ENCODE measurements around the gene PLXNA2.

The PLXNA2 gene

GRCh38 chr1:208136459-208137182 lies 107.6 kb downstream of the PLXNA2 start:
- DNase-seq = no peak

GRCh38 chr1:208135354-208135753 lies 108.8 kb downstream of the PLXNA2 start:
- no peak for DNase-seq

DNA sequence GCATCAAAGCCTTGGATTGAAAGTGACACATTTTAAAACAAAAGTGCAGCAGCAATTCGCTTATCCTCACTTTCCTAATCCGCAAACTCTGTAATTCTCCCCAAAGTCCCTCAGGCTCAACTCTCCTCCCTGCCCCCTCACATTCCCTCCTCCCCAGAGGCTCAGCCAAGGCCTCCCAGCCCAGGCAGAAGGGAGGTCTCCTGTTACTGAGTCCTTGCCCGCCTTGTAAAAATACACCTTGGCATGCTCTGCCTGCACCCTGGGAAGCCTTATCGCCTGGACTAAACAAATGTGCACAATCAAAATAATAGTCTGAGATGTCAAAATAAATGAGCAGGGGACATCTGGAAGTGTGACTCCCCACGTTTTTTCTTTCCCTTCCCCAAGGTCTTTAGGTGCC lies 109.7 kb downstream of the PLXNA2 start:
- DNase-seq = no peak

DNA sequence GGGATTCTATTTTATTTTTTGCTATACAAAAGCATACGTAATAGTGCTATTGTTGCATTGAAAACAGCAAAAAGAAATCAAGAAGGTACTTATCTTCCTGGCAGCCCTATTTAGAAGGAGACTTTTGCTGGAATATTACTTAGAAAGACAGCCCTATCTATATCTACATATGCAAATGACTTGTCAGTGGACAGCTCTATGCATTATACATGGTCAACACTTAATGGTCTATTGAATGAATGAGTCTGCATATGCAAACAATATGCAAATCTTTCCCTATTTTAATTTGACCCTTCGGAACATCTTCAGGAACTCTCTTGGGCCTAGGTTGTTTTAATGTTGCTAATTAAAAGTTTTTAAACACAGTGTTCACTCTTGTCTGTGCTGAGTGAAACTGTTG lies 110.8 kb downstream of the PLXNA2 start:
- DNase-seq = no peak

GRCh38 chr1:208132287-208132882 lies 111.8 kb downstream of the PLXNA2 start:
- DNase-seq = peak in 4 of 6 experiments; percentile 4 to 12 (median 10)

GRCh38 chr1:208131621-208132286 lies 112.4 kb downstream of the PLXNA2 start:
- DNase-seq = no peak

GRCh38 chr1:208129487-208129886 lies 114.7 kb downstream of the PLXNA2 start:
- no peak for DNase-seq

GRCh38 chr1:208129060-208129459 lies 115.1 kb downstream of the PLXNA2 start:
- no peak for DNase-seq

GRCh38 chr1:208127792-208128529 lies 116.2 kb downstream of the PLXNA2 start:
- no peak for DNase-seq

DNA sequence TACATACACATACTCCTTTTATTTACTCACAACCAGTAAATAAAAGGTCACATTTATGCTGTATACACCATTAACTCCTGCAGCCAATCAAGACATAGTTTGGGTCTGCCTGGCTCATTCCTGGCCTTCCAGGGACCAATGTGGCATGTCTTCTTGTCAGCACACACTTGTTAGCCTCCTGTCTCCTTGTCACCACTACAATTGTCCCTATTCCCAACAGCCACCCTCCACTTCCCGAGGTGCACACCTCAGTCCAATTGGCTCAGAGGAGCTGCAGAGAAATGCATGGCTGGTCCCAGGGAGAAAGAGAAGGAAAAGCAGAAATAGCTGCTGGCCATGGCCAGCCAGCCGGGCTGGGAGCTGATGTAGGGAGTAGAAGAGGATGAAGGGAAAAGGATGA lies 116.9 kb downstream of the PLXNA2 start:
- DNase-seq = no peak

- DNase-seq = no peak
Measured at GRCh38 chr1:208126108-208126507, 118.1 kb downstream of the PLXNA2 start.

- DNase-seq = no peak
Measured at GRCh38 chr1:208122612-208123358, 121.4 kb downstream of the PLXNA2 start.

DNA sequence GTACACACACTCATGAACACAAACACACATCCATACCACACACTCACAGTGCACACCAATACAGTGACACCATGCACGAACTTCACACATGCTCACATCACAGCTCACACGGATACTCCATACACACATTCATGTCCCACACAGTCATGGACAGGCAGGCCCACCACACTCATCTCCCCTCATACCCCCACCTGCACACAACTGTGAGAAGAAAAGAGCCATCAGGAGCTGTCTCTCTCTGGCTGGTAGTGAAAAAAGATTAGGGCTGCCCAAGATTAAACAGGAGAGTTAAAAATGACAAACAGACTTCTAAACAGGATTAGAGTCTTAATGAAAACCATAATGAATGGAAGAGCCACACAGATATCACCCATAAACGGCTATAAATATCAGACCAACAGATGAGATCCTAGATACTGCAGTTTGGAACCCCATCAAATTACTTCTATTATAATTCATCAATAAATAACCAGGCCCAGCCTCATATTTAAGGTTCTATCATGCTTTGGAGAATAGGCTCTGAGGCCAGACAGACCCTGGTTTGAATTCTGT lies 122.3 kb downstream of the PLXNA2 start:
- no peak for DNase-seq

GRCh38 chr1:208120431-208120790 lies 123.8 kb downstream of the PLXNA2 start:
- DNase-seq = no peak

DNA sequence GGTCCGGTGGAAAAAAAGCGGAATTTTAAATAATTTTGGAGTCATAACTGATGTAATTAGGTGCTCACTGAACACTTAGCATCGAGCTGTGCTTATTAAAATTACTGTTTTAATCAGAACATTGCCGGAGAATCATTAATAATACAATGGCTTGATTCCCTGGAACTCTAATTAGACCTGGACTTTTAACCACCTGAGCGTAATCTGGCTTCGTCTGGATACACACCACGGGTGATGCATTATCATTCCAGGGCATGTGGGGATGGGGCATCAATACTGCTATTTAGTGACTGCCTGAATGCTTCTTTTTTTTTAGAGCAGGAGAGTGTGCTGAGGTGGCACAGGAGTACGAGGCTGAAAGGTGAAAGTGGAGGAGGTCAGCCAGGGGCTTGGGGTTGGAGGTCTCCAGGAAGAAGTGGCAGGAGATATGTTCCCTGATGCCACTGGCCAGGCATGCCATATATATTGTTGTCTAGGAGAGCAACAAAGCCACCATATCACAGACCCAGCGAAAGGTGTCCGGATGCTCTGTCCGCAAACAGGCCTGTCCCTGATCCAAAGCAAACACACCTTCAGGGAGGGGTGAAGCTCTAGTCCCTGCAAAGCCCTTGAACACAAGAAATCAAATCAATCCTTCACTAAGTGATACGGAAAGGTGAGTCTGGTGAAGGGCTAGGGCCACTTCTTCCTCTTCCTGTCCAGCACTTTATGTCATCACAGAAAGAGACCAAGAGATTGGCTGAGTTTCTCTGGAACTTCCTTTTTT lies 125.2 kb downstream of the PLXNA2 start:
- DNase-seq = no peak

GRCh38 chr1:208118306-208118705 lies 125.9 kb downstream of the PLXNA2 start:
- DNase-seq = no peak

- no peak for DNase-seq
Measured at GRCh38 chr1:208117826-208118225, 126.4 kb downstream of the PLXNA2 start.

DNA sequence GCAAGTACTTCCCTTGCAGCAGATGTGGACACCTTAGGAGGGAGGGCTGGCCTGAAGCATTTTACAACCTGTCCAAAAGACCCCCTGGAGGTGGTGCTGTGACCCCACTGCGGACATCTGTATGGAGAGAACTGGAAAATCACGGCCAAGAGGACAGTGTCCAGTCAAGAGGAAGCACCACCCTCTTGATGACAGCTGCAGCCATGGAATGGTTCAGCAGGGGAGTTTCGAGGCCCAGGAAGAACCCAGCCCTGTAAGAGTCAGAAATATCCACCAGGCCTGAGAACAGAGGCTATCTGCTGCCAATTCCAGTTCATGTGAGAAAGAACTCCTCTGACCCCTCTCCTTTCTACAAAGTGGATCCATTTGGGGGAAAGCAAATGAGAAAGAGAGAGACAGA lies 126.8 kb downstream of the PLXNA2 start:
- no peak for DNase-seq

GRCh38 chr1:208115924-208116640 lies 128.1 kb downstream of the PLXNA2 start:
- DNase-seq = no peak

- no peak for DNase-seq
Measured at GRCh38 chr1:208113011-208113410, 131.2 kb downstream of the PLXNA2 start.

DNA sequence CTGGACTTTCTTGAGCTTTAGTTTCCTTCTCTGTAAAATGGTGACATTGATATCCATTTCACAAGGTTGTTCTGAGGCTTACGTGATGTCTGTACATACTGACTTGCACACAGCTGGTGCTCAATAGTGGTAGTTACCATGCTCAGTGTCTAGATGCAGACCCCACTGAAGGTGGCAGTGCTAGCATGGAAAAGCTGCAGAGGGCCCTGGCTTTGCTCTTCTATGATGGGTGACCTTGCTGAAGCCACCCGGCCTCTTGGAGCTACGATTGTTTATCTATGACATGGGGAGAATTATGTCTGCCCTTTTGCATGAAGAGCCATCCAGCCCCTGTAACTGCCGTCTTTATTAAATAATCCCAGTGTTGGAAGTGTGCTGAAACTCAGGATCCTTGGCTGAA lies 131.8 kb downstream of the PLXNA2 start:
- no peak for DNase-seq

All from stimulated activated naive CD4-positive, alpha-beta T cell (primary cell).